Measurements from ENCODE around the gene TTC24. TPM values are rescaled to one million over a fixed set of nuclear protein-coding genes. Genes with fewer than 3 reads are reported as not detected.
"Not testable (repeated sequence)": the region's sequence is repeated elsewhere in the genome, so short reads cannot be mapped to it uniquely, and the experiment has no call there.

The TTC24 gene
- total RNA-seq, 2 experiments from 2014 or later: 12.6 to 16.9 TPM

- Mint-ChIP-seq H3K4me3 (no peak overlapping the region), H3K4me1 (peaks cover 3% of the 10 kb centered on the region), H3K36me3 (peaks cover 11% of the 10 kb centered on the region), H3K9me3 (ENCODE audit: low read depth) (no peaks in the 10 kb centered on the region), H3K27ac (no peak overlapping the region), H3K27me3 (no peaks in the 10 kb centered on the region)
- CTCF ChIA-PET: interaction anchor here (0.6 to 1.6 kb wide), 4 partner anchors 13 to 67 kb away, joined by 3 to 4 read pairs (median 3); no protein-coding TSS in a partner anchor
- ATAC-seq (no peak), DNase-seq (no peak)
Measured at GRCh38 chr1:156547982-156548381, 31.5 kb upstream of the TTC24 start.

- CTCF ChIA-PET: interaction anchor here (0.7 to 1.0 kb wide), 2 partner anchors 11 to 24 kb away, joined by 3 read pairs; no protein-coding TSS in a partner anchor
- H3K4me3 Mint-ChIP-seq: no peak overlapping the region
Measured at GRCh38 chr1:156549390-156549789, 30.1 kb upstream of the TTC24 start.

GRCh38 chr1:156549831-156550230 lies 29.7 kb upstream of the TTC24 start:
- H3K27ac Mint-ChIP-seq: no peak overlapping the region
- CTCF ChIA-PET: interaction anchor here (1.0 kb wide), 1 partner anchor 24 kb away, joined by 3 read pairs; no protein-coding TSS in a partner anchor
- peaks cover 12% of the 10 kb centered on the region for H3K36me3 Mint-ChIP-seq
- DNase-seq (no peak), ATAC-seq (no peak)
- no peak overlapping the region for H3K4me3 Mint-ChIP-seq
- peaks cover 15% of the 10 kb centered on the region for H3K4me1 Mint-ChIP-seq
- no peaks in the 10 kb centered on the region for H3K27me3 Mint-ChIP-seq
- H3K9me3 Mint-ChIP-seq (ENCODE audit: low read depth): no peaks in the 10 kb centered on the region

More at GRCh38 chr1:156549390-156549789, 30.1 kb upstream of the TTC24 start:
- Mint-ChIP-seq H3K27me3 (no peaks in the 10 kb centered on the region), H3K9me3 (ENCODE audit: low read depth) (no peaks in the 10 kb centered on the region), H3K4me1 (peaks cover 15% of the 10 kb centered on the region), H3K36me3 (peaks cover 13% of the 10 kb centered on the region), H3K27ac (no peak overlapping the region)
- ATAC-seq (no peak), DNase-seq (no peak)

GRCh38 chr1:156550346-156550745 lies 29.2 kb upstream of the TTC24 start:
- no peaks in the 10 kb centered on the region for H3K27me3 Mint-ChIP-seq
- no peaks in the 10 kb centered on the region for H3K9me3 Mint-ChIP-seq (ENCODE audit: low read depth)
- peaks cover 12% of the 10 kb centered on the region for H3K36me3 Mint-ChIP-seq
- no peak for ATAC-seq
- no peak overlapping the region for H3K4me3 Mint-ChIP-seq
- H3K27ac Mint-ChIP-seq: no peak overlapping the region
- H3K4me1 Mint-ChIP-seq: peaks cover 15% of the 10 kb centered on the region
- CTCF ChIA-PET: interaction anchor here (1.0 to 1.9 kb wide), 2 partner anchors 25 to 69 kb away, joined by 3 to 9 read pairs; no protein-coding TSS in a partner anchor
- DNase-seq: no peak

GRCh38 chr1:156551066-156551643 lies 28.4 kb upstream of the TTC24 start:
- H3K4me1 Mint-ChIP-seq: peaks cover 15% of the 10 kb centered on the region
- DNase-seq (no peak), ATAC-seq (no peak)
- H3K36me3 Mint-ChIP-seq: peaks cover 16% of the 10 kb centered on the region
- H3K27me3 Mint-ChIP-seq: no peaks in the 10 kb centered on the region
- CTCF ChIA-PET: interaction anchor here (0.7 to 1.9 kb wide), 5 partner anchors 23 to 70 kb away, joined by 3 to 9 read pairs (median 3); partner anchors contain the start of genes MEF2D and NAXE
- no peak overlapping the region for H3K4me3 Mint-ChIP-seq
- H3K9me3 Mint-ChIP-seq (ENCODE audit: low read depth): no peaks in the 10 kb centered on the region
- H3K27ac Mint-ChIP-seq: no peak overlapping the region

GRCh38 chr1:156551869-156552268 lies 27.7 kb upstream of the TTC24 start:
- peaks cover 21% of the 10 kb centered on the region for H3K36me3 Mint-ChIP-seq
- no peaks in the 10 kb centered on the region for H3K9me3 Mint-ChIP-seq (ENCODE audit: low read depth)
- CTCF ChIA-PET: interaction anchor here (0.8 to 1.9 kb wide), 4 partner anchors 23 to 71 kb away, joined by 3 to 9 read pairs (median 3); partner anchors contain the start of gene MEF2D
- no peak overlapping the region for H3K27ac Mint-ChIP-seq
- H3K27me3 Mint-ChIP-seq: no peaks in the 10 kb centered on the region
- no peak overlapping the region for H3K4me3 Mint-ChIP-seq
- DNase-seq: no peak
- no peak for ATAC-seq
- peaks cover 15% of the 10 kb centered on the region for H3K4me1 Mint-ChIP-seq

GRCh38 chr1:156552518-156552917 lies 27.0 kb upstream of the TTC24 start:
- peaks cover 19% of the 10 kb centered on the region for H3K36me3 Mint-ChIP-seq
- no peak overlapping the region for H3K4me3 Mint-ChIP-seq
- no peak for ATAC-seq
- no peaks in the 10 kb centered on the region for H3K27me3 Mint-ChIP-seq
- peaks cover 15% of the 10 kb centered on the region for H3K4me1 Mint-ChIP-seq
- H3K27ac Mint-ChIP-seq: no peak overlapping the region
- CTCF ChIA-PET: no interaction called here
- H3K9me3 Mint-ChIP-seq (ENCODE audit: low read depth): no peaks in the 10 kb centered on the region
- DNase-seq: no peak

GRCh38 chr1:156552937-156553336 lies 26.6 kb upstream of the TTC24 start:
- ATAC-seq; DNase-seq; H3K4me3 Mint-ChIP-seq; H3K9me3 Mint-ChIP-seq (ENCODE audit: low read depth); H3K27me3 Mint-ChIP-seq; CTCF ChIA-PET: not testable (repeated sequence)
- Mint-ChIP-seq H3K36me3 (peaks cover 17% of the 10 kb centered on the region), H3K27ac (peak overlapping the region; percentile 58), H3K4me1 (peaks cover 15% of the 10 kb centered on the region)

- H3K27ac Mint-ChIP-seq: no peak overlapping the region
- peaks cover 17% of the 10 kb centered on the region for H3K36me3 Mint-ChIP-seq
- CTCF ChIA-PET: interaction anchor here (1.1 to 1.9 kb wide), 2 partner anchors 73 to 108 kb away, joined by 4 to 6 read pairs; no protein-coding TSS in a partner anchor
- peaks cover 15% of the 10 kb centered on the region for H3K4me1 Mint-ChIP-seq
- H3K27me3 Mint-ChIP-seq: no peaks in the 10 kb centered on the region
- H3K4me3 Mint-ChIP-seq: no peak overlapping the region
- DNase-seq: no peak
- no peak for ATAC-seq
- no peaks in the 10 kb centered on the region for H3K9me3 Mint-ChIP-seq (ENCODE audit: low read depth)
Measured at GRCh38 chr1:156553860-156554485, 25.6 kb upstream of the TTC24 start.

GRCh38 chr1:156554971-156555370 lies 24.6 kb upstream of the TTC24 start:
- H3K36me3 Mint-ChIP-seq: peaks cover 19% of the 10 kb centered on the region
- no peaks in the 10 kb centered on the region for H3K27me3 Mint-ChIP-seq
- peaks cover 15% of the 10 kb centered on the region for H3K4me1 Mint-ChIP-seq
- DNase-seq: no peak
- H3K4me3 Mint-ChIP-seq: no peak overlapping the region
- ATAC-seq: no peak
- CTCF ChIA-PET: interaction anchor here (0.6 to 1.9 kb wide), 5 partner anchors 12 to 335 kb away, joined by 3 to 6 read pairs (median 3); no protein-coding TSS in a partner anchor
- no peaks in the 10 kb centered on the region for H3K9me3 Mint-ChIP-seq (ENCODE audit: low read depth)
- H3K27ac Mint-ChIP-seq: no peak overlapping the region

GRCh38 chr1:156555715-156556114 lies 23.8 kb upstream of the TTC24 start:
- H3K9me3 Mint-ChIP-seq (ENCODE audit: low read depth): no peaks in the 10 kb centered on the region
- no peak for DNase-seq
- ATAC-seq: no peak
- peaks cover 15% of the 10 kb centered on the region for H3K4me1 Mint-ChIP-seq
- H3K27me3 Mint-ChIP-seq: no peaks in the 10 kb centered on the region
- CTCF ChIA-PET: interaction anchor here (1.1 to 1.9 kb wide), 3 partner anchors 11 to 334 kb away, joined by 3 to 6 read pairs (median 3); no protein-coding TSS in a partner anchor
- H3K36me3 Mint-ChIP-seq: peaks cover 19% of the 10 kb centered on the region
- H3K4me3 Mint-ChIP-seq: no peak overlapping the region
- H3K27ac Mint-ChIP-seq: no peak overlapping the region

GRCh38 chr1:156556354-156556753 lies 23.2 kb upstream of the TTC24 start:
- Mint-ChIP-seq H3K4me3 (no peak overlapping the region), H3K9me3 (ENCODE audit: low read depth) (no peaks in the 10 kb centered on the region), H3K36me3 (peaks cover 19% of the 10 kb centered on the region), H3K27ac (no peak overlapping the region), H3K4me1 (peaks cover 15% of the 10 kb centered on the region), H3K27me3 (no peaks in the 10 kb centered on the region)
- CTCF ChIA-PET: no interaction called here
- ATAC-seq (no peak), DNase-seq (no peak)

- H3K9me3 Mint-ChIP-seq (ENCODE audit: low read depth): no peaks in the 10 kb centered on the region
- H3K36me3 Mint-ChIP-seq: peaks cover 21% of the 10 kb centered on the region
- ATAC-seq: no peak
- DNase-seq: no peak
- H3K27ac Mint-ChIP-seq: no peak overlapping the region
- CTCF ChIA-PET: no interaction called here
- no peak overlapping the region for H3K4me3 Mint-ChIP-seq
- peaks cover under 1% of the 10 kb centered on the region for H3K4me1 Mint-ChIP-seq
- no peaks in the 10 kb centered on the region for H3K27me3 Mint-ChIP-seq
Measured at GRCh38 chr1:156559086-156559796, 20.3 kb upstream of the TTC24 start.
